Activated CD4-positive, alpha-beta T cell treated with anti-CD3 and anti-CD28 coated beads, Interleukin-2, amount 50 U/mL, for 1 hour (primary cell): Measurements from ENCODE around the gene IL3.
A peak's percentile ranks its signal among the peaks of the same experiment; 100 is the strongest.

Source experiments
- DNase-seq: peaks from one replicate; pipeline ENCODE4 v3.0.0-alpha.2; 2020

Gene IL3

DNA sequence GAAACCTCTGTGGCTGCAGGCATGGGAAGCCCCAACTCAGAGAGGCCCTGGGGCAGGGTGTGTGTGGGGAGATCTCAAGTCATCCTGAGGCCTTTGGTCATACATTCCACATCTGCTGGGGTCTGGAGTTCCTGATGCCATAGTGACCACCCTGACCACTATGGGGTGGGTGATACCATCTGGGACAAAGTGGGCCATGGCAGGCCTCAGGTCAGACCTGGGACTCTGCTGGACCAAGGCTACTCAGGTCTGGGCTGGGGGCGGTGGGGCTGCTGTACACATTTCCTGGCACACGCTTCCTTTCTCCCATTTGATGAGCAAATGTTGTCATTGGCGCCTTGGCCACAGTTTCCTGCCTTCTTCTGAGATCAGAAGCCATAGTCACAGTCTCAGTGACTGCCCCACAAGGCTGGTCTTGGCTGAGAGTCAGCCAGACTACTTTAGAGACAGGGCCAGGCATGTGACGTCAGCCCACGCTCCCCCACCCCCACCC, 33.9 kb upstream of the IL3 start:
- DNase-seq = no peak

GRCh38 chr5:132027027-132027426, 33.4 kb upstream of the IL3 start:
- DNase-seq = no peak

DNA sequence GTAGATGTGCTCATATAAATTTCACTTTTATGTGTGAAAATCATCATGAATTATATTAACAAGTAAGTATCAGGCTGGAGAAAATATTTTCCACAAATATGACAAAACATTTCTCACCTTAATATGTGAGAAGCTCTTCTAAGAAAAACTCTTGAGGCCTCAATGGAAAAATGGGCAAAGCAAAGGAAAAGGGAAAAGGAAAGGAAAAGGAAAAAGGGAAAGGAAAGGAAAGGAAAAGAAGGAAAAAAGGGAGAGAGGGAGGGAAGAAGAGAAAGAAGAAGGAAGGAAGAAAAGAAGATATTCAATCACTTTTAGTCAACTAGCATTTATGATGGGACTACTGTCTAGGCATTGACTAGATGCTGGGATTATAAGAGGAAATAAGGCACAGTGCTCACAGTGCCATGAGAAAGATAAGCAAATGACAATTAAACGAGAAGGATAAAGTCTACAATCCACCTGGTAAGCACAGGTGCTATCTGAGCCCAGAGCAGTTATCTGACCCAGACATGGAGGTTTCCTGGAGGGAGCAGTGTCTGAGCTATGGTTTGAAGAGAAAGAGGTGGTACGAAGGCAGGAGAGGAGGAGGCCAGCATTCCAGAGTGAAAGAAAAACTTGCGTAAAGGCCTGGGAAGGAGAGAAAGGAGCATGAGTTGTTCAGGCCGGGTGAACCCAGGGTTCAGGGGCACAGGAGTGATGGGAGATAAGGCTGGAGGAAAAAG, 30.7 kb upstream of the IL3 start:
- DNase-seq = no peak

DNA sequence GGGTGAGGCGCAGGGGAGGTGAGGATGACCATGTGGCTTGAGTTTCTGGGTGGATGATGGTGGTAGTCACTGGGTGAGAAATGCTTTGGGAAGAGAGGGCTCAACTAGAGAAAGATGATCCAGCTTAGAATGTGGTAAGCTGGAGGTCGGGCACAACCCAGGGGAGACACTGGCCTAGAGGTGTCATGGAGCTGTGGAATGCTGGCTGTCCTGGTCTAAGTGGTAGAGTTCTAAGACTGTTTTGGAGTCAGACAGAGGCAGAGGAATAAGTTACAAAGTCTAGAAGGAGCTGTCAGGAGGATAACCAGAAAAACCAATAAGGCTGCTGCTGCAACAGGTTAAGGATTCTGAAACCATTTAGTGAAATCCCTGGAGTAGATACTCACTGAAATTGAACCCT, 29.8 kb upstream of the IL3 start:
- no peak for DNase-seq

DNA sequence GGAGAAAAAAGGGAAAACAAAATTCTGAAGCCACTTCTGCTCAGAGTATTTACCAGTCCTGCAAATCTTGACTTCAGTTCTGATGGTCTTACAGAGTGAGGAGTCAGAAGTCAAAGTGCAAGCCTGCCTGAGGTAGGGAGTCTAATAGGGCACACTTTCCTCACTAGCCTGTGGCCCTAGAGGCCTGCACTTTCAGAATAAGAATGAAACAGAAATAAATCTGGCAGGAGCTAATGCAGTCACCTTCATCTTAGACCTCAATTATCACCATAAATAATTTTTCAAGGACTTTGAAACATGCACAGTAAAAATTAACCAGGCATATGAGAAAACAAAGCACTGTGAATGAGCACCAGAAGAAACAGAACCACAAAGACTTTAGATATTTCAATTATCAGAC, 28.3 kb upstream of the IL3 start:
- DNase-seq = no peak

GRCh38 chr5:132033122-132033521, 27.3 kb upstream of the IL3 start:
- DNase-seq = no peak

DNA sequence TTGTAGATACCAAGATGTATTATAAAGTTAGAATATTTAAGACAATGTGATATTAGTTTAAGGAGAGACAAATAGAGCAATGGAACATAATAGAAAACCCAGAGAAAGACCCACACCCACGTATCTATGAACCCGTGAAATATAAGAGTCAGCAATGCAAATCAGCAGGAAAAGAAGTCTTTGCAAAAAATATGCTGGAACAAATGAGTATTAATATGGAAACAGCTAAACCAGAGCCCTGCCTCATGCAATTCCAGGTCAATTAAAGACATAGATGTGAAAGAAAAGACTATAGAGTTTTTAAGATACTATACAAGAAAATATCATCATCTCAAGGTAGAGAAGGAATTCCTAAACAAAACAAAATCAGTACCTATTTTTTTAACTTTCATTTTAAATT, 23.1 kb upstream of the IL3 start:
- no peak for DNase-seq

- DNase-seq = no peak
Measured at GRCh38 chr5:132044207-132044606, 16.2 kb upstream of the IL3 start.

- DNase-seq = no peak
Measured at GRCh38 chr5:132046880-132047299, 13.6 kb upstream of the IL3 start.

DNA sequence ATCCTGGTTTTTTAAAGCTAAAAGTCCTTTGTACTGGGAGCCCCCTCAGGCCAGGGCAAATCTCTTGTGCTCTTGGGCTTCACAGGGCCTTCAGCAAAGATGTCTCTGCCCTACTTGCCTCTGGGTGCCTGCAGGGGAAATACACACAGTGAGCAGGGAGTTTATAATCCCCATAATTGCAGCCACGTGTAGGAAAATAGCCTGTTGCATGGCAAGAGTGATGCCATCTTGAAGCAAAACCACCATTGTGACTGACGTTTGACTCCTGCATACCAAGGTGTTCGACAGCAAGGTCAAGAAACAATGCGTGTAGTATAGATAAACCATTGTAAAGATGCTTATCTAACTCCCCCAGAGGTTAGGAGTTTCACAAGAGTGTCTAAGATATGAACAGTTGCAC, 11.4 kb upstream of the IL3 start:
- DNase-seq = no peak

DNA sequence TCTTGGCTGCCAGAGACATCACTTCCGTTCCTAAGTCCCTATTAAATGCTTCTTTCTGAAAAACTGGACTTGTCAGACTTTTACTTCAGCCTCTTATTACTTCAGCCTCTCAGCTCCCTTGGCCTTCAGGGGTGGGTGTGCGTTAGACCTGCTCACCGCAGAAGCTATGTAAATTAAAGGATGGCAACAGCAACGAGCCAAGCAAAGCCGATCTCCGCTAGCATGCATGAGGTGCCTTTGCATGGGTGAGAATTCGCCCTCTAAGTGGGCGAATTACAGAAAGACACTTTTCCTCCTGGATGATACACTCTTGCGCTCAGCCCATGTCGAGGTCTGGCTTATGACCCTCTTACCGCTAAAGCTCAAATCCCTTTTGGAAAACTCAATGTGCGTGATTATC, 10.9 kb upstream of the IL3 start:
- no peak for DNase-seq

- DNase-seq = no peak
Measured at GRCh38 chr5:132050136-132050535, 10.3 kb upstream of the IL3 start.

- DNase-seq = no peak
Measured at GRCh38 chr5:132050661-132051552, 9.5 kb upstream of the IL3 start.

DNA sequence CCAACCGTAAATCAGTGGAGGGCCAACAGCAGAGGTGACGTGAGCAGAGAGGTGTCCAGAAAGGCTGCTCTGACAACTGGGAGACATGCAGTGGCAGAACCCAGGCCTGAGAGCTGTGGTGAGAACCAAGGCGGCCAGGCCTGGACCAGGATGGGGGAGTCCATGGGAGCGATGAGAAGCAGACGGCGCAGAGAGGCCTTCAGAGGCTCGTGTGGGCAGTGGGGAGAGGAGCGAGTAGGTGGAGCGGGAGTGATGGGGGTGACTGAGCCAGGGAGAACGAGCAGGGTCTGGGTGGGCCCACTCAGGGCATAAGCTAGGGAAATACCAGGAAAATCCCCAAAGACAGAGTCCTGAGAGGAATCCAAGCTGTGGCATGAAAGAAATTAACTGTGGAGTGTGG, 7.9 kb upstream of the IL3 start:
- DNase-seq = no peak

DNA sequence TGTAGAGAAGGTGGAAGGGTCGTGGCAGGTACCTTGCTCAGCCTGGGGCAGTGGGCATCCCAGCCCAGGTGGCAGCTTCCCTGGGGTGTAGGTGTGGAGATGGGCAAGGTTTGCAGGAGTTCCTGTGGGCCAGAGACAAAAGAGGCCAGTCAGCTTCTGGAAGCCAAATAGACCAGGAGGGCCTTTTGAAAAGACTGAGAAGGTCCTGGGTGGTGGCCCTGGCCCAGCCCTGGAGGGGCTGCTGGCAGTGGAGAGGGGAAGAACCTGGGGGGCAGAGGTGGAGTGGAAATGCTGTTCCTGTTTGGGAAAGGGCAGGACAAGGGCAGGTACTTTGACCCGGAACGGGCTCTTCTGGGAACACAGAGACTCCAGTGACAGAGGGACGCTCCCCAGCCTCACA, 7.0 kb upstream of the IL3 start:
- DNase-seq = no peak

DNA sequence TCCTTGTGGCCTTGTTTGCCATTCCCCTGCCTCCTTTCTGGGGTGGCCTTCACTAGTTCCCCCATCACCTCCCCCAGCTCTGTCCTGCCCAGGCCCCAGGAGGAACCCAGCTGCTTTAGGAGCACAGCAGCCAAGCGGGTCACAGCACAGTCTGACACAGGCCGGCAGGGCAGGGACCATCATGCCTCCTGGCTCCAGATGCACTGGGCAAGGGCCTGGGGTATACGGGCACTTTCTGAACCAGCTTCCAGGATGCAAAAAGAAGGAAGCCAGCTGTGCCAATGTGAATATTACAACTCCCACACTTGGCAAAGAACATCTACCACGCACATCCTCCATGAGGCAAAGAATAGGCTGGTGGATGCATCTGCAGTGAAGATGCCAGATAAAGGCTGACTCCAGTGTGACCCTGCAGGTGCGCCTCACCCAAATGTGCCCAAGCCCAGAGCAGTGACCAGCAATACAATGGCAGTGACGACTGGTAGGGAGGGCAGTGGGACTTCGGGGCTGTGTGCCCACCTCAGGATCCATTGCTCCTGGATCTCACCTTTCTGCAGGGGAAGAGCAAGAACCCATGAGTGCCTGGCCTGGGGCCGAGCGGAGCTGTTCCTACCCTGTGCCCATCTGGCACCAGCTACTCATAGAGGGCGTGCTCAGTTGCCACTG, 6.3 kb upstream of the IL3 start:
- no peak for DNase-seq

- no peak for DNase-seq
Measured at GRCh38 chr5:132054697-132055440, 5.6 kb upstream of the IL3 start.

GRCh38 chr5:132055441-132055807, 5.0 kb upstream of the IL3 start:
- DNase-seq = no peak

DNA sequence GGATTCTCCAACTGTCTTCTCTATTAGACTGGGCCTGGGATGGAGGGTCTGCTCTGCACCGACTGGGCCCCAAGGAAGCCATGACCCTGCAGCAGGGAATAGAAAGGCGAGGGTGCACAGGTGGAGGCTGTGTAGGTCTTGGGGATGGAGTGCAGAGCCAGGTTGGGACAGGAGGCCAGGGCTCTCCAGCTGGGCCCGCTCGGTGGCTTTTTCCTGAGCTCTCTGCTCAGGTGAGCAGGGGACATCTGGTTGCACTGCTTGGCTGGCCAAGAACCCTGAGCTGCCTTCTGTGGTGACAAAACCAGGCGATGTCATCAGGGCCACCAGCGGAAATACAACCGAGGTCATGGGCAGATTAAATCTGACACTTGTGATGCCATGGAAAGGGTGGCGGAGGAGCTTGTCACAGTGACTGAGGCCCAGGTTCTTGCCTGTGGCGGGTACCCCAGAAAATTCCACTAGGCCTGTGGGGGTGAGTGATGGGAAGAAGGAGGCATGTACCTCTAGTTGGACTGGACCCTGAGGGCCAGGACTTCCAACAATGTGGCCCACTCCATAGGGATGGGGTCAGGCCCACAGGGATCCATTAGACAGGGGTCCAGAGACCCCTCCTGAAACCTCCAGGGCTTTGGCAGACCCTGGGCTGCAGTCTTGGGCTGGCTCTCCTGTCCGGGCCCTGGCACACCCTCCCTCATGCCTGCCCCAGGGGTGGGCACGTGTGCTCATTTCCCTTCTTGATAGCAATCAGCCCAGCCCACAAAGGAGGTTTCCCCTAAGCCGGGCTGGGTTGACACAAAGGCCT, 4.4 kb upstream of the IL3 start:
- DNase-seq = peak; percentile 53

GRCh38 chr5:132056610-132057497, 3.6 kb upstream of the IL3 start:
- DNase-seq = no peak
